HG02938 (cell line): Measurements from ENCODE around the gene CD247.
A peak's percentile ranks its signal among the peaks of the same experiment; 100 is the strongest.

ENCODE experiments used
- ATAC-seq: cut with Tn5 transposase; IDR thresholded peaks from one replicate; pipeline ENCODE4 v1.9.1; 2021; ENCODE audit warnings: mild to moderate bottlenecking, moderate library complexity; ENCODE audit not compliant: unreplicated experiment

CD247 gene

DNA sequence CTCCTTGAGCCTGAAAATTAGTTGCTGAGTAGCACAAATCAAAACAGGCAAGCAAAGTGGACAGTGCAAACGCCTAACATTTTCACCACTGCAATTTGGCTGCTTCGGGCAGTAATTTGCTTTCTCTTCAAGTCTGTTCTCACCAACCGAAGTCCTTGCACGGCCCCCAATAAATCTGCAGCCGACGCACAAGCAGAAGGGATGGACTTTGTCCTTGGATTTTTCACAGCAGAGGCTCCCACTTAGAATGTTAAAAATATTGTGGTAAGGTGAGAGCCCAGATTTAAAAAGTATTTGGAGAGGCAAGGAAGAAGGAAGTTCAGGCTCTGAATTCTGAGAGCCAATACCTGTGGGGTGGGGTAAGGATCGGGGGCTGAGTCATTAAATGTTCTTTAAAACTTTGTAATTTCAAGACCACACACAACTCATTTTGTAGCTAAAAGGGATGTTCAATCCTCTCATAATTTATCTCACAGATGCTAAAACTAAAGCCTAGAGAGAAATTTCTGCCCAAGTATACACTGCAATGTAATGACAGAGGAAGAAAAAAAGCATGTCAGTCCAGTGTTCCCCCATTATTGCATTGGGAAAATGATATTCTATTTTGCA lies 6.2 kb downstream of the CD247 start:
- no peak for ATAC-seq

DNA sequence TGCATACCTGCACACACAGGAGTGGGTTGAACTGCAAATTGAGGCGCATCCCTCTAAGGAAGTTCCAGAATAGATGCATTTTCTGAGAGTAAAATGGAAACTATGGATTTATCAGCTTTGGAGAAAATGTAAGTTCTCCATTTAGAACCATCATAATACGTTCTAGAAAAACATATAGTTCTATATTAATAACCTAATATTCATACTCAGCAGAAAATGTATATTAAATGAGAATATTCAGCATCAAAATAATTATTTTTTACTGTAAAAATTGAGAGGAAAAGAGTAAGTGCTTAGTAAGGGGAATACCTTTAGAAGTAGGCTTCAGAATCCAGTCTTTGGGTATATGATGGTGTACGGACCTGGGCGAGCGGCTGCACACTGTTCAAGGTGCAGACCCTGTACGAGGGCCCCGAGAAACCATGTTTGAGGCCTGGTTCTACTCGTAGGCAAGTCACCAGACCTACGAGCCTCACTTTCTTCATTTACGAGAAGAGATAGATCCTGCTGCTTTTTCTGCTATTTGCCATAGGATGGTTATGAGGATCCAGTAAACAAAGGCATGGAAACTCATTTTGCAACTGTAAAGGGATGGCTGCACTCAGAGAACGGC lies 6.8 kb downstream of the CD247 start:
- ATAC-seq = no peak

DNA sequence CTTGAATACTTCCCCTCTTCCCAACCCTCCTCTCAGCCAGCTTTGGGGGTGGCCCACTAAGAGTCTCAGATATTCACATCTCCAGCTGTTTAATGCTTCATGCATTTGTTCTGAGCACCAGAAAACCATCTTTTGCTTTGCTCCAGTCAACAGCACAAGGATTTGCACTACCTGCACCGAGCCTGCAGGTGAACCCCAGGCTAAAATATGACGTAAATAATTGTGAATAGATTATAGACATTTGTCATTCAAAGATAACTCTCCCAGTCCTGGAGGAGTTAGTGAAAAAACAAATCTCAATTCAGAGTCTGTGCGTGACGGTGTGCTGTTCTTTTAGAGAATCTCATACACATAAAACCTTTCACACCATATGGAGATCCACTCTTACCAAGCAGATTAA lies 7.4 kb downstream of the CD247 start:
- no peak for ATAC-seq

DNA sequence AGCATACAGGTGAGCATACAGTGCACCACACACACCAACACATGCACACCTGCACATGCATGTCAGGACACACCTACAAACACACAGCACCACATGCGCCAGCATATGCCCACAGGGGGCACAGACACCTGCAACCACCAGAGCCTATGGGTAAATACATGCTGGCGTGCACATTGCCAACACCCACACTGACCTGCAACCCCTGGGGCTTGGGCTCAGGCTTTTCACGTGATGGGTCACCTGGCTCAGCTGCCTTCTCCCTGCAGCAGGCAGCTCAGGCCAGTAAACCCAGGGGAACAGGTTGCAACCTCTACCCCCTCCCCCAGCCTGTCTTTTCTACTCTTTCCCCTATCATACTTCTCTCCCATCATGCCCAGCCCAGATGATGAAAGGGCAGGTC lies 8.1 kb downstream of the CD247 start:
- ATAC-seq = no peak

DNA sequence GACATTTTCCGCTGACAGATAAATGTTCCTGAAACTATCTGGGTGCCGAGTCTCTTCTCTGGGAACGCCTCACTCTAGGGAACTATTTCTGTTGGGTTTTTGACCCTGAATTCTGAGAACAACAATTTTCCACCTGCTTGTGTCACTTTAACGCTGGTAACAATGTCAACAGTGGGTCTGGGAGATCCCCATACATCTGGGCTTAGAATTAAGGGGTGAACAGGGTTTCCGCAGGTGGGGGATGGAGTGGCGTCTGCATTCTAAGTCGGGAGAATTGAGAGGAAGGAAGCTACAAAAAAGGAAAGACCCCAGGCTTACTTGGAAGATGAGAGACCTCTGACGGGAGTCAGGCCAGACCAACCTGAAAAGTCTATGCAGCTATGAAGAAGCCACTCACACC lies 8.7 kb downstream of the CD247 start:
- ATAC-seq = no peak

DNA sequence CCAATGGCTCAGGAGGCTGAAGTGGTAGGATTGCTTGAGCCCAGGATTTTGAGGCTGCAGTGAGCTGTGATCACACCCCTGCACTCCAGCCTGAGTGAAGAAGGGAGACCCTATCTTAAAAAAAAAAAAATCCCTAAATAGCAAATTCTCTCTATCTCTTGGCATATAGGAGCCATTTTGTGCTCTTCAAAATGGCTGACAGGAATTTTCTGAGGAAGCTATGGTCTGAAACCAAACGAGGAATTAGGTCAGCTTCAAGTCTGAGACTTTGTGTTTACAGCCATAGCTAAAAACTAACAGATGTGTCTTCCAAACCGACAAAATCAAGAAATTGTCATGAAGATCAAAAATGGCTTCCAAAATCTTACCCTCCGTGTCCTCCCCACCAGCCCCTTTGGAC lies 10.6 kb downstream of the CD247 start:
- no peak for ATAC-seq

DNA sequence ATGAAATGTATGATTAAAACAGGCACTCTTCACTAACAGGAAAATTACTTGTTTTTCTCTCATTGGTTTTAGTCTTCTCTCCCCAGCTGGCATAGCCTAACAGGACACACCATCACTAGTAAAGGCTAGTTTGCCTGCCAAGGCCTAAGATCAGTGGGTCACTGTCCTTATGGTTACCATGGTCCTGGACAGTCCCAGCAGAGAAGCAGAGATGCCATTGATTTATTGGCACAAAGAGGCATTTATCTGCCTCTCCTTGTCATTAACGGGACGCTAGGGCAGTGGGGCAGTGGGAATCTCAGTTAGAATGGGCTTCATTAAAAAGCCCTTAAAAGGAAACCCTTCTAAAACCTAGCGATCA lies 13.9 kb downstream of the CD247 start:
- no peak for ATAC-seq

DNA sequence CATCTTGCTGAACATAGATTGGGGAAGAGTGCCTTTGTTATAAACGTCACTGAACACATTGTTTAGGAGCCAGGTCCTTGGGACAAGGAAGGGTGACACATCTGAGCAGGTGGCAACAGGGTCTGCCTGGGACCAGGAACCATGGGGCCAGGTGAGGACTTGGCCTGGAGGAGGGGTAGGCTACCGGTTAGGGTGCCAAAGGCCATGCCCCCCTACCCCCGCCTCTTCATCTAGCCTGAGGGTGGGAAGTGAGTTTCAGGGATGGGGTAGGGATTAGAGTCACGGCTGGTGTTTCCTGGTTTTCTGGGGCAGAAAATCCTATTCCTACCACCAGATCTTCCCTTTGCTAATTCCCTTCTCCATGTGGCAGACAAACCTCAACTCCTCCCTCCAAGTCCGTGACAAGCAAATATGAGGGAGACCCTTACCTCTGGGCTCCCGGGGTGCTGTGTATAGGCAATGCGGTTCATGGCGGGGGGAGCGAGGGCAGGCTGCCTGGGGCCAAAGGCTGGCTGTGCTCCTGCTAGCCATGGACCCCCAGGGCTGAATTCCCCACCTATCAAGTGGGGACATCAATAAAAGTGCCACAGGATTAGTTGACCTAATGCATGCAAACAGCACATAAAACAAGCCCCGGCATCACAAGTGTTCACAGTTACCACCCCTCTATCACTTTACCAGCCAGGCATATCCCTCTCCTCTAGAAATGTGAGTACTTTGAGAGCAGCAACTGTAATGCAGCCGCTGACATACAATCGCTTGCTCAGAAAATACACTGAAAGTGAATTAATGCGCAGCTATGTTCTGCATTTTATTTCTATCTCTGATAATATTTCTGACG lies 14.5 kb downstream of the CD247 start:
- ATAC-seq = no peak

DNA sequence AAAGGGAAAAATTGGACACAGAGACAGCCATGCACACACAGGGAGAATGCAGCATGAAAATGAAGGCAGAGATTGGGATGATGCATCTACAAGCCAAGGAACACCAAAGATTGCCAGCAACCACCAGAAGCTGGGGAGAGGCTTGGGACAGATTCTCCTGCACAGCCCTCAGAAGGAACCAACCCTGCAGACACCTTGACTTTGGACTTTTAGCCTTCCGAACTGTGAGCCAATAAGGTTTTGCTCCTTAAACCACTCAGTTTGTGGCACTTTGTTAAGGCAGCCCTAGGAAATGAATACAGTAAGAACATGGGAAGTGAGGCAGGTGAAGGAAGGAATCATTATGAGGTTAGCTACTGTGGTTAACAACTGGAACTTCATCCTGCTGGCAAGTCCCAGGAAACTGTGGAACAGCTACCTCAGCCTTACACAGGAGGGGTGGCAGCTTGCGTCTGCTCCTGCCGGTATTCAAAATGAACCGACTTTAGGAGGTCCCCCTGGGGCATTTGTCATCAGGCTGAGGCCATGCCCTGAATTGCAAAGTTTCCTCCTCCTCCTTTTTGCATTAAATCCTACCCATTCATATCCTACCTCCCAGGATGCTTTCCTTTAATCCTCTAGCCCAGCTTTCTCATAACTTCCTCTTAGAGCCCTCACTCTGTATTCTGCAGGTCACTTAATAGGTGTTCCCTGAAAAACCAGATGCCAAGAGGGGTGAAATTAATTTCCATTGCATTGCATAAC lies 15.4 kb downstream of the CD247 start:
- no peak for ATAC-seq

DNA sequence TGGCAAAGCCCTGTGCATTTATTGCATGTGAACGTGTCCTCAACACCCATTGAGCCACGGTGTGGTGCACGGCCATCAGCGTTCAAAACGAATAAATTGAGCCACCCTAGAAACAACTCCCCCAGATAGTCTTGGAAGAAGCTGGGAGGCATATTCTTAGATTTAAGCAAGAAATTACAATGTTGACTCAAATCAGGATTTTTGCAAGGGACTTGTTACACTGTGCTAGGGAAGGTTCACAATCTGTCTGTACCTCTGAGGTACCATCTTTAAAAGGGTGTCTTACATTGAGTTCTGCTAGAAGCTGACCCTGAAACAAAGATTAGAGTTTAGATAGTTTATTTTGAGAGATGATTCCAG lies 16.2 kb downstream of the CD247 start:
- ATAC-seq = no peak

DNA sequence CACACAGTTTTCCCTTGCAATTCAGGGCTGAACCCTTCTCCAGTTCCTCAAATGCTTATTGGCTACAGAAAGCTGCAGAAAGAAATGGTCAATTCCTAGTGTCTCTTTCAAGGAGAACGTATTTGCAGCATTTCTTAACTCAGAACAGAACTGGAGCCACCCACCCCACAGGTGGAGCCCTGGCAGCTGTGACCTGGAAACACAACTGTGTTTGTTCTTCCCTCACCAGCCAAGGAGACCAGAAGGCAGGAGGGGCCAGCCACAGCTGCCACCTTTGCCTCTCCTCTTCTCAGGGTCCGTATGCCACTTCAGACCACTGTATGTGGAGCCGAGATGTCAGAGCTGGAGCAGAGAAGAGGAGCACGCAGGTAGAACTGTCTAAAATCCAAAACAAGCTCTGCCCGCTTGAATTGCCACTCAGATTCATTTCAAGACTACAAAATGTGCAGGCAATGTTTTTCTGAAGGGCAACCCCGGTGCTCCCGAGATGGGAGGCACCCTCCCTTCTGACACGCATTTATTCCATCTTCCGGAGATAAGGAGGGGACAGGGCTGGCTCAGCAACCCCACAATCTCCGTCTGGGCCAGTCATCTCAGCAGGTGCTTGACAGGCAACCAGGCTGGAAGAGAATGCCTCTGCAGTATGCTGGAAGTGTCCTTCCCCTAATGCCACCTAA lies 16.7 kb downstream of the CD247 start:
- no peak for ATAC-seq

DNA sequence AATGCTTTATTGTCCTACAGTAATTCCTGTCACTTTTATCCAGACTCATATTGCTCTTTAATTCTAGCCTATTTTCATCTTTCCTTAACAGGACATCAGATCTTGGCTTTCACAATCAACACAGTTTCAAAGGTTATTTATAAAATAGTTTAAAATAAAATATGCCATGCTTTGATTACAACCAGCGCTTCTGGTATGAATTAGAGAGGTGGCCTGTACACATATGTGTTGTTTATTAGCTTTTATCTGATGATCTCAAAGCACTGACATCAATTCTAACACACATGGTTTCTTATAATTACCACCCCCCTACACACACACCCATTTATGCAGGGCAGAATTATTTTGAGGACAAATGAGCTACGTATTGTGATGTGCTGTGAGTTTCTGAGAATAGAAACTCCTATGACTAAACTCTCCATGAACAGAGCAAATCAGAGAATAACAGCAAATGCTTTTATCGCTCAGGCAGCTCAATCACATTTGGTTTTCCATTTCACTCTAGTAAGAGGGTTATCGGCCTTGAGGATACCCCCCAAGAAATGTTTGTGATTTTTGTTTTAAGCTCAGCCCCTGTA lies 18.0 kb downstream of the CD247 start:
- ATAC-seq = no peak

DNA sequence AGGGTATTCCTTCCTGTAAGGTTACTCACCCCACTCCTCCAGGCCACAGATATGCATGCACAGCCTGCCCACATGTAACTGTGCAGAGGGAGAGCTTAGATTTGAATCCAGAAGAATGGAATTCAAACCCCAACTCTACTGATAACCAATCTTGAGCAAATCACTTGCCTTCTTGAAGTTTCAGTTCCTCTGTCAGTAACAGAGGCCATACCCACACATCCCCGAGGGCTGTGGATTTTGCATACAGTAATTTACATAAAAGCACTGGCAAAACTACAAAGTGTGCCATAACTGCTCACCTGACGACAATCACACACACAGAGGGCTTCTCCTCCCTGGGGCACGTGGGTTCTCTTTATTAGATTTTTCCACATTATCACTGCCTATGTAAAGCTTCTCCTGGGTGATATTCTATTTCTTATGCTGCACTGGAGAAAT lies 18.6 kb downstream of the CD247 start:
- ATAC-seq = peak; percentile 98

DNA sequence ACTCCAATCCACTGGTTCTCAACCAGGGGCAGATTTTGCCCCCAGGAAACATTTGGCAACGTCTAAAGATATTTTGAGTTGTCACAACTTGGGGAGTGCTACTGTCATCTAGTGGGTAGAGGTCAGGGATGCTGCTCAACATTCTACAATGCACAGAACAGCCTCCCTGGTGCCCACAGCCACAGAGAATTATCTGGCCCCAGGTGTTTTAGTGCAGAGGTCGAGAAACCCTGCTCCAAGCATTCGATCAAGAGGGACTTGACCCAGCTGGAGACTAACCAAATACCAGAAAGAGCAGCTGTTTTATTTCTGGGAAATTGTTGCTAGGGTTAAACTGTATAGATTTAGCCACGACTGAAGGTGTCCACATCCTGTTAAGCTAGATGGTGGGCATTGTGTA lies 19.2 kb downstream of the CD247 start:
- no peak for ATAC-seq

DNA sequence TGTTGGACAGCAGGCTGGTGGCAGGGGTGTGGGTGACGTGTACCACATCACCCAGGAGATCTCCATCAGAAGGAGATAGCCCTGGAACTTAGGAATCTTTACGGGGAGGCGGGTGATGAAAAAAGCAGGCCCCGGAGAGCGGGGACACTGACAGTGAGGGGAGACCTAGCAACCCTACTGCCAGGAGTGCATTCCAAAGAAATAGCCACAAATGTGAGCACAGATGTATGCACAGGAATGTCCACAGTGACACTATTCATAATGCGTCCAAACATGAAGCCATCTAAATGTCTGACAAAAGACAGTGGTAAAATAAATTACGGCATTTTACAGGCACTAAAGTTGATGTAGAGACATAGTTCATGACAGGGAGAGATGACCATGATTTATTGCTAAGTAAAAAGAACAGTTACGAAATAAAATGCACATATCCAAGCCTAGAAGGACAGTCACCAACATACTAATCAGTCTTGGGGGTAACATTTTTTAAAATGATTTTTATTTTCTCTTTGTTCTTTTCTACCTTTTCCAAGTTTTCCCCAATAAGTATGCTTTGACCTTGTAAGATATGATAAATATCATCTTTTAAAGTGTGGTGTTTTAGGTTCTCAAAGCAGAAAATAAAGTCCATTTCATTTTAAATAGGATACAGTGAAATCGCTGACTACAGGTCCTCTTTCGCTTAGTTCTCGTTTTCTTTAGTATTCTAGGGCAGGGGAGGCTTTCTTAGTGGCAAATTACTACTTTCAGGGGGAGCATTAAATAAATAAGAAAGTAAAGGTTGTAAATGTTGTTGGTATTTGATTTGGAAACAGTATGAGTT lies 21.3 kb downstream of the CD247 start:
- no peak for ATAC-seq

DNA sequence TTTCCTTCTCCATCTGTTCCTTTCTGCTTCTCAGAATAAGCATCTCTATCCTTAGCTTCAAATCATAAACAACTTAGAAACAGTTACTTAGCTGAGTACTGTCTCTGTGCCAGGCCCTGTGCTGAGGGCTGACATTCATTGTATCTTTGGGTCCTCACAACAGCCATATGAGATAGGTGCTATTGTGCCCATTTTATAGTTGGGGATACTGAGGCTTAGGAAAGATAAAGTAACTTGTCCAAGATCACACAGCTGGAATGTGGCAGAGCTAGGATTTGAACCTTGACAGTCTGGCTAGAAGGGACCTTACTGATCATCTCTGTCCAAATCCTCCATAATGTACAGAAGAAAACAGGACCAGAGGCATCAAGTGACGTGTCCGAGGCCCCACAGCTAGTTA lies 25.0 kb downstream of the CD247 start:
- no peak for ATAC-seq

DNA sequence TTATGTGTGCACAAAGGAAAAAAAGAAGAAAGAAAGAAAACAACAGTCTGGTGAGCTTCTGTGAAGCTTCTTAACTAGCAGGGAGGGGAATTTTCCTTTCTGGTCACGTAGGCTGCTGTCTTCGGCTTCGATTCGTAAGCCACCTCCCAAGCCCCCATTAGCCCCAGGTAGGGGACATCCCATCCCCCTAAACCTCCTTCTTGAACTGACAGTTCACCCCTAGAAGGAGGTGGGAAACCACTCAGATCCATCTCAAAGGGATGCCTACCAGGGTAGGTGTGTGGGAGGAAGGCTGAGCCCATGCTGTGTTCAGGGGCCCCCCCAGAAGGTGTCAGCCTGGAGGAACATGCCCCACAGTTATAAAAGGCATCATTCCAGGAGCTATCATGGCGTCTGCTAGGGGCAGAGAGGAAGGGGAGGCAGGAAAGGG lies 25.8 kb downstream of the CD247 start:
- no peak for ATAC-seq

DNA sequence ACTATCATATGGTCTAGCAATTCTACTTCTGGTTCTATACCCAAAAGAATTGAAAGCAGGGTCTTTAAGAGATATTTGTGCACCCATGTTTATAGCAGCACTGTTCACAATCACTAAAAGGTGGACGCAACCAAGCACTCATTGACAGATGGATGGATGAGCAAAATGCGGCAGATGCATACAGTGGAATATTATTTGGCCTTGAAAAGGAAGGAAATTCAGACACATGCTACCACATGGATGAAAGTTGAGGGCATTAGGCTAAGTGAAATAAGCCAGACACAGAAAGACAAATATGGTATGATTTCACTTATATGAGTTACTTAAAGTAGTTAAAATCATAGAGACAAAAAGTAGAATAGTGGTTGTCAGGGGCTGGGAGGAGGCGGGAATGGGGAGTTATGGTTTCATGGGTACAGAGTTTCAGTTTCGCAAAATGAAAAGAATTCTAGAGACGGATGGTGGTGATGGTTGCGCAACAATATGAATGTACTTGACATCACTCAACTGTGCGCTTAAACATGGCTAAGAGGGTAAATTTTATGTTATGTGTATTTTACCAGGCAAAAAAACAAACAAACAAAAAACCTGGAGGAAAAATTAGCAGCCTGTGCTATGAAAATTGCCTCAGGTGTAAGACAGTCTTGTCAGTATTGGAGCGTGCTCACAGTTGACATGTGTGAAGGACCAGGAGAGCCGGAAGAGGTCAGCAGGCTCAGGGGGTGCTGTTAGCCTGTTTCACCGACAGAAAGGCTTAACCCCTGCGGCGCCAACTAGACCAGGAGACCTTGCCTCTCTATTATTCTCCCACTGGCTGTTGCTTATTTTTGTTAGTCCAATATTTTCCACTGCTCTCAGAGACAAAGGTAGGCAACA lies 26.5 kb downstream of the CD247 start:
- ATAC-seq = no peak

DNA sequence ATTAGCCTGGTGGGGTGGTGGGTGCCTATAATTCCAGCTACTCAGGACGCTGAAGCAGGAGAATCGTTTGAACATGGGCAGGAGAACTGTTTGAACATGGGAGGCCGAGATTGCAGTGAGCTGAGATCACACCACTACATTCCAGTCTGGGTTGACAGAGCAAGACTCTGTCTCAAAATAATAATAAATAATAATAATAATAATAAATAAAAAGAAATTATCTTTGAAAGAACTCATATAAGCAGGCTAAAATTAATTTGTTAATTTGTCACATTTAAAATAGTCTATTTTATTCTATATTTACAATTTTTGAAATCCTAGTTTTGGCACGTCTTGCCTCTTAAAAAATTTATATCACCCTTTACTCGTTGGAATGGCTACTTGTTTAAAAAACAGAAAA lies 27.6 kb downstream of the CD247 start:
- ATAC-seq = no peak
